GM10248 (cell line): ENCODE results near the gene DEDD.
A peak's percentile ranks its signal among the peaks of the same experiment; 100 is the strongest.

Source experiments
- CTCF ChIA-PET: fragments of 300-600 bp; sonication (Branson Sonifier 250); formaldehyde crosslinking; extraction: SDS; loops from one replicate; lab custom pipeline; 2021; ENCODE audit warnings: antibody characterized with exemption; lab: Yijun Ruan, JAX
- POLR2A ChIA-PET: fragments of 350-650 bp; sonication (Branson Sonifier 250); formaldehyde crosslinking; extraction: SDS; loops from one replicate; lab custom pipeline; 2020; ENCODE audit warnings: antibody characterized with exemption; lab: Yijun Ruan, JAX
- DNase-seq: peaks from one replicate; pipeline ENCODE4 v3.0.0; 2012; ENCODE audit errors: extremely low spot score
- CTCF ChIP-seq: IDR thresholded peaks from 2 replicates; pipeline ENCODE4 v1.5.1; 2012; ENCODE audit warnings: mild to moderate bottlenecking, low read depth; ENCODE audit errors: extremely low read depth, missing control alignments, control extremely low read depth

DEDD gene

GRCh38 chr1:161133220-161133740, 813 bp upstream of the DEDD start:
- POLR2A ChIA-PET, result interaction anchor here (0.7 to 1.3 kb wide), 7 partner anchors 12 to 36 kb away, joined by 3 to 14 read pairs (median 4); partner anchors contain the start of genes UFC1 and USP21
- CTCF ChIA-PET, result interaction anchor here (0.8 to 4.0 kb wide), 16 partner anchors 8 to 100 kb away, joined by 3 to 18 read pairs (median 5); partner anchors contain the start of genes KLHDC9, NIT1, PFDN2 and USF1
- DNase-seq, result no peak
- no peak for TF ChIP-seq CTCF

GRCh38 chr1:161131523-161132409, 701 bp downstream of the DEDD start:
- CTCF ChIA-PET, result interaction anchor here (1.1 to 4.0 kb wide), 10 partner anchors 9 to 60 kb away, joined by 3 to 18 read pairs (median 5); partner anchors contain the start of gene KLHDC9
- POLR2A ChIA-PET, result interaction anchor here (0.6 to 1.3 kb wide), 8 partner anchors 10 to 1217 kb away, joined by 3 to 14 read pairs (median 4); partner anchors contain the start of gene USP21
- peak; percentile 35 for DNase-seq
- TF ChIP-seq CTCF, result no peak

- no peak for DNase-seq
- POLR2A ChIA-PET, result no interaction called here
- CTCF ChIA-PET, result interaction anchor here (1.1 kb wide), 1 partner anchor 11 kb away, joined by 3 read pairs; no protein-coding TSS in a partner anchor
- TF ChIP-seq CTCF, result no peak
Measured at GRCh38 chr1:161130266-161130665, 2.2 kb downstream of the DEDD start.

- CTCF ChIA-PET, result interaction anchor here (1.2 to 1.6 kb wide), 3 partner anchors 10 to 33 kb away, joined by 3 to 4 read pairs (median 3); partner anchors contain the start of gene KLHDC9
- no peak for DNase-seq
- POLR2A ChIA-PET, result no interaction called here
- TF ChIP-seq CTCF, result no peak
Measured at GRCh38 chr1:161128591-161129420, 3.7 kb downstream of the DEDD start.

- TF ChIP-seq CTCF, result no peak
- POLR2A ChIA-PET, result no interaction called here
- DNase-seq, result no peak
- CTCF ChIA-PET, result interaction anchor here (1.2 to 2.2 kb wide), 5 partner anchors 8 to 29 kb away, joined by 3 to 9 read pairs (median 5); partner anchors contain the start of genes KLHDC9, NIT1 and PFDN2
Measured at GRCh38 chr1:161127649-161128048, 4.8 kb downstream of the DEDD start.
